ENCODE data around the gene NEU4.
"Not testable (repeated sequence)": the region's sequence is repeated elsewhere in the genome, so short reads cannot be mapped to it uniquely, and the experiment has no call there.

The NEU4 gene

DNA sequence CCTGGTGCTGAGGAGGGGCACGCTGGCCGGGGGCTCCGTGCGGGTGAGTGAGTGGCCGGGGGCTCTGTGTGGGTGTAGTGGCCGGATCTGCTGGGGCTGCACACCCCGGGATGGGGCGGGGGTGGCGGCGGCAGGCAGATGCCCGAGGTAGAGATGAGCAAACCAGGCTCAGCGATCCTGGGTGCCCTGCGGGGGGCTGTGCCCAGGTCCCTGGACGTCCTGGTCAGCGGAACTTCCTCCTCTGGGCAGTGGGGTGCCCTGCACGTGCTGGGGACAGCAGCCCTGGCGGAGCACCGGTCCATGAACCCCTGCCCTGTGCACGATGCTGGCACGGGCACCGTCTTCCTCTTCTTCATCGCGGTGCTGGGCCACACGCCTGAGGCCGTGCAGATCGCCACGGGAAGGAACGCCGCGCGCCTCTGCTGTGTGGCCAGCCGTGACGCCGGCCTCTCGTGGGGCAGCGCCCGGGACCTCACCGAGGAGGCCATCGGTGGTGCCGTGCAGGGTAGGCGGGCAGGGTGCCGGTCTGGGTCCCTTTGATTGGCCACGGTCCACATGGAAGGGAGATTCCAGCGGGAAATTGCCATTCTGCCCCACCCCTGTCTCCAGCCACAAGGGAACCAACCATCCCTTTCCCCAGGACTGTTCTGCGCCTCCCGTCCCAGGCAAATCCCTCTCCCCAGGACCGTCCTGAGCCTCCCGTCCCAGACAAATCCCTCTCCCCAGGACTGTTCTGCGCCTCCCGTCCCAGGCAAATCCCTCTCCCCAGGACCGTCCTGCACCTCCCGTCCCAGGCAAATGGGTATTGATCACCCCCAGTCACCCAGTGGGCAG is 5.9 kb downstream of the NEU4 start:
- DNase-seq: no peak

DNA sequence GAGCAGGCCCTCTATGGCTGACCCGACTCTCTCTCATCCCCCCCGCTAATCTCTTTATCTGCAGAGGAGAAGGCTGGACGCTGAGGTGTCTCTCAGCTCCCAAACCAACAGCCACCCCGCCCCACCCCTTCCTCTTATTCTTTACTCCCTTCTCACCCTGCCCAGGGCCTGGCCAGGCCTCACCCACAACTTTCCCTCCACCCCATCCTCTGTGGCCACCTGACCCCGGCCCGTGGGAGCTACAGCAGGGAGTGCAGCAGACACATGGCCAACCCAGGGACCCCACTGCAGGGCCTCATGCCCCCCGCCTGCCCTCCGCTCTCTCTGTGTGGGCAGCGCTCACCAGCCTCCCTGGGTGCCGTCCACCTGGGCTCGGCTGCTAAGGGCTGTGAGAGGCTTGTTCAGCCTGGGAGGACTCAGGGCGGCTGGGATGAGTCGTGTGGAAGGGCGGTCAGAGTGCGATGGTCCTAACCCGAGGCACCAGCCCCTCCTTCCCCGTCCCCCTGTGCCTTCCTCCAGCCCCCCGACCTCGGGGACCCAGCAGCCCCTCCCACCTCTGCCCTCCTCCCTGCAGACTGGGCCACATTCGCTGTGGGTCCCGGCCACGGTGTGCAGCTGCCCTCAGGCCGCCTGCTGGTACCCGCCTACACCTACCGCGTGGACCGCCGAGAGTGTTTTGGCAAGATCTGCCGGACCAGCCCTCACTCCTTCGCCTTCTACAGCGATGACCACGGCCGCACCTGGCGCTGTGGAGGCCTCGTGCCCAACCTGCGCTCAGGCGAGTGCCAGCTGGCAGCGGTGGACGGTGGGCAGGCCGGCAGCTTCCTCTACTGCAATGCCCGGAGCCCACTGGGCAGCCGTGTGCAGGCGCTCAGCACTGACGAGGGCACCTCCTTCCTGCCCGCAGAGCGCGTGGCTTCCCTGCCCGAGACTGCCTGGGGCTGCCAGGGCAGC is 6.8 kb downstream of the NEU4 start:
- DNase-seq: no peak

DNA sequence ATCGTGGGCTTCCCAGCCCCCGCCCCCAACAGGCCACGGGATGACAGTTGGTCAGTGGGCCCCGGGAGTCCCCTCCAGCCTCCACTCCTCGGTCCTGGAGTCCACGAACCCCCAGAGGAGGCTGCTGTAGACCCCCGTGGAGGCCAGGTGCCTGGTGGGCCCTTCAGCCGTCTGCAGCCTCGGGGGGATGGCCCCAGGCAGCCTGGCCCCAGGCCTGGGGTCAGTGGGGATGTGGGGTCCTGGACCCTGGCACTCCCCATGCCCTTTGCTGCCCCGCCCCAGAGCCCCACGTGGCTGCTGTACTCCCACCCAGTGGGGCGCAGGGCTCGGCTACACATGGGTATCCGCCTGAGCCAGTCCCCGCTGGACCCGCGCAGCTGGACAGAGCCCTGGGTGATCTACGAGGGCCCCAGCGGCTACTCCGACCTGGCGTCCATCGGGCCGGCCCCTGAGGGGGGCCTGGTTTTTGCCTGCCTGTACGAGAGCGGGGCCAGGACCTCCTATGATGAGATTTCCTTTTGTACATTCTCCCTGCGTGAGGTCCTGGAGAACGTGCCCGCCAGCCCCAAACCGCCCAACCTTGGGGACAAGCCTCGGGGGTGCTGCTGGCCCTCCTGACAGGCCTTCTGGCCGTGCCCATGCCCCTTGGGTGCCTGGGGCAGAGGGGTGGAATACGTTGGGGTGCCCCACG is 7.6 kb downstream of the NEU4 start:
- no peak for DNase-seq

DNA sequence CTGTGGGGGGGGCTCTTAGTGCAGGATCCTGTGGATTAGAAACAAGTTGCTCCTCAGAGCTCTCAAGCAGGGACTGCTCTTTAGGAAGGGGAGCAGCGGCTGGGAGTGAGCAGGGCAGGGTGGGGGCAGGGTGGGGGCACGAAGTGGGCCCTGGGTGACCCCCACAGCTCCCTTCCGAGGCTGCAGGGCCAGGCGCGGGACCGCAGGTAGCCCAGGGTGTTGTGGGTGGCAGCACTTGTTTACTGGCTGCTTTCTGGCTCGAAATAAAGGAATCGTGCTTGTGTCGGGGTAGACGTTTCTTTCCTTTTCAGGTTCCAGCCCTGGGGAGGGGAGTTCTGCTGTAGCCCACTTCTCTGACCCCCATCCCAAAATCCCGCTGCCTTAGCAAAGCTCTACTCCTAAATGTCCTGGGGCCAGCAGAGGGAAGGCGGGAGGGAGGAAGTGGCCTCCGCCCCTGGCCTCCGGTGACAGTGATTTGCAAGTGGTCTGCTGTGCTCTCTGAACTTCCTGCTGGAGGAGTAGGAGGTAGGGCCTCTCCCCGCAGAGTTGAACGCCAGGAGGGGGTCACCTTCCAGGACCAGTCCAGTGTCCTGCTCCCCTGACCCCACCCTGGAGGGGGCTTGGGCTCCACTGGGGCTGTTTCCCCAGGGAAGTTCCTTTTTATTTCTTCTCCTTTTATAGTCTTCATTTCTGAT is 8.3 kb downstream of the NEU4 start:
- DNase-seq: no peak

DNA sequence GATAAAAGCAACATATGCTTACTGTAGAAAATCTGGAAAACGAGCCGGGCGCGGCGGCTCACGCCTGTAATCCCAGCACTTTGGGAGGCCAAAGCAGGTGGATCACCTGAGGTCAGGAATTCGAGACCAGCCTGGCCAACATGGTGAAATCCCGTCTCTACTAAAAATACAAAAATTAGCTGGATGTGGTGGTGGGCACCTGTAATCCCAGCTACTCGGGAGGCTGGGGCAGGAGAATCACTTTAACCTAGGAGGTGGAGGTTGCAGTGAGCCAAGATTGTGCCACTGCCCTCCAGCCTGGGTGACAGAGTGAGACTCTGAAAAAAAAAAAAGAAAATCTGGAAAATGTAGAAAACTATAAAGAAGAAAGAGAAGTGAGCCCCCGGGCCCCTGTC is 8.8 kb downstream of the NEU4 start:
- DNase-seq: not testable (repeated sequence)

DNA sequence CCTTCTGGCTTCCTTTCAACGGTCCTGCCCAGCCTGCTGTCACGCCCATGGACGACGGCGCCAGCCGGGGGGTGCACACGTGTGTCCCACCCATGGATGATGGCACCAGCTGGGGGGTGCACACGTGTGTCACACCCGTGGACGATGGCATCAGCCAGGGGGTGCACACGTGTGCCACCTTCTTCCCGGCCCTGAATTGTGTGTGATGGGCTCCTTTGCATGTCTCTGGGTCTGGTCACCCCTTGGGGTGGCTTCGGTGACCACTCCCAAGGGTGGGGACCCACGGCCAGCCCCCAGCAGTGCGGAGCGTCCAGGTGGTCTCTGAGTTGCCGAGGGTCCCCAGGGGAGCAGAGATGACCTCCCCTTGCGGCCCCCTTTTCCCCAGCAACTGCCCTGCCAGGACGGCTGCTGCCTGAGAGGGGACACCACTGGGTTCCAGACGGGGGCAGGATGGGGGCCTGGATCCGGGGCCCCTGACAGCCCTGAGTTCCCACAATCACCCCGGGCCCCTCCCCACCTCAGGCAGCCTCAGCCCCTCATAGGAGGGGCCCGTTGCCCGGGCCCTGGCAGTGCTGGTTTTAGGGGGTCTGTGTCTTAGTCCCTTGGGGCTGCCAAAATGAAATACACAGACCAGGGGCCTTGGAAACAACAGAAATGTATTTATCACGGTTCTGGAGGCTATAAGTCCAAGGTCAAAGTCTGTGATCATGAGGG is 9.4 kb downstream of the NEU4 start:
- DNase-seq: no peak

DNA sequence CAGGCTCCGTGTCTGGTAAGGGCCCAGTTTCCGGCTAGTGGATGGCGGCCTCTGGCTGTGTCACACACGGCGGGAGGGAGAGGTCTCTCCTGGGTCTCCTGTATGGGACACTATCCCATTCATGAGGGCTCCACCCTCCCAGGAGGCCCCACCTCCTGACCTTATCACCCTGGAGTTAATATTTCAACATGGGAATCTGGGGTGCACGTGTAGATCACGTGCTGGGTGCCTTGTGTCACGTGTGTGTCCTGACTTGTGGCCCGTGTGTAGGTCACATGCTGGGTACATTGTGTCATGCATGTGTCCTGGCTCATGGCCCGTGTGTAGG is 9.9 kb downstream of the NEU4 start:
- DNase-seq: no peak

DNA sequence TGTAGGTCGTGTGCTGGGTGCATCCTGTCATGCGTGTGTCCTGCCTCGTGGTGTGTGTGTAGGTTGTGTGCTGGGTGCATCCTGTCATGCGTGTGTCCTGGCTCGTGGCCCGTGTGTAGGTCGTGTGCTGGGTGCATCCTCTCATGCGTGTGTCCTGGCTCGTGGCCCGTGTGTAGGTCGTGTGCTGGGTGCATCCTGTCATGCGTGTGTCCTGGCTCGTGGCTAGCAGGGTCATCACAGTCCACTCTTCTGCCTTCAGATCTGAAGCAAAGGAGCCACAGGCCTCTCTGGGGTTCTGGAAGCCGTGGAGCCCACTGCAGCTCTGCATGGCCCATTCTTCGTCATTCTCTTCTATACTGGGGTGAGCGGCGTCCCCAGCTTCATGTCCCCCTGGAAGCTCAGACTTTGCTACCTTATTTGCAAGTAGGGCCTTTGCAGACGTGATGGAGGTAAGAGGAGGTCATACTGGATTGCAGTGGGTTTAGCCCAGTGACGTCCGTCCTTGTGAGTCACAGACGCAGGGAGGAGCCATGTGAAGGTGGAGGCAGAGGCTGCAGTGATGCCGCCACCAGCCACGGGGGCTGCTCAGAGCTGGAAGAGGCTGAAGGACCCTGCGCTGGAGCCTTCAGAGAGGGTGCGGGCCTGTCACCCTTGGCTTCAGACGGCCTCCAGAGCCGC is 11.1 kb downstream of the NEU4 start:
- DNase-seq: not testable (repeated sequence)

DNA sequence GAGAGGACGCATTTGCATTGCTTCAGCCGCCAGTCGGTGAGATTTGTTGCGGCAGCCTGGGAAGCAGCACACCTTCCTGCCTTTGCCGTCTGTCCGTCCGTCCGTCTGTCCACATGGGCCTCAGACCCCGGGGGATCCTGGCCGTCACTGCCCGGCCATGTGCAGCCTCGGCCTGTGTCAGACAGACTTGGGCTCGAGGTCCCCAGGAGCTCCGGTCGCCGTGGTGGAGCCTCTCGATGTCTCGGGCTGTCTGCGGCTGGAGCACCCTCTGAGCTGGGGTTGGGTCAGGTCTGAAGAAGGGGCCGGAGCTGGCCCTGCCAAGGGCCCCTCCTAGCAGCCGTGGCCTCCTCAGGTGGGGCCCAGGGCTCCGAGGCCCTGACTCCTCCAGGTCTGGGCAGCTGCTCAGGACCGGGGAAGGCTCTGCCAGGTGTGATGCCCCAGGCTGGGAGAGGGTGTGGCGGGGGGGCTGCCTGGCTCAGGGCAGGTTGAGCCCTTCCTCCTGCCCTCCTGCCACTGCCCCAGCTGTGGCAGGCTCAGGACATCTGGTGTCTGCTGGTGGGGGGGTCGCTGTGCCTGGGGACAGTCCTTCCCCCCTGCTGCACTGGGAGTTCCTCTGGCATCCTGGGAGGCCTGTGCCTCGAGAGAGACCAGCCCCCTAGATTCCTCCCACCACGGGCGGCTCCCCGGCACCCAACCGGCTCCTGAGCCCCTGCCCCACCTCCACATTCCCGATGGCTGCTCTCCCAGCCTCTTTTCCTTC is 11.8 kb downstream of the NEU4 start:
- DNase-seq: no peak

DNA sequence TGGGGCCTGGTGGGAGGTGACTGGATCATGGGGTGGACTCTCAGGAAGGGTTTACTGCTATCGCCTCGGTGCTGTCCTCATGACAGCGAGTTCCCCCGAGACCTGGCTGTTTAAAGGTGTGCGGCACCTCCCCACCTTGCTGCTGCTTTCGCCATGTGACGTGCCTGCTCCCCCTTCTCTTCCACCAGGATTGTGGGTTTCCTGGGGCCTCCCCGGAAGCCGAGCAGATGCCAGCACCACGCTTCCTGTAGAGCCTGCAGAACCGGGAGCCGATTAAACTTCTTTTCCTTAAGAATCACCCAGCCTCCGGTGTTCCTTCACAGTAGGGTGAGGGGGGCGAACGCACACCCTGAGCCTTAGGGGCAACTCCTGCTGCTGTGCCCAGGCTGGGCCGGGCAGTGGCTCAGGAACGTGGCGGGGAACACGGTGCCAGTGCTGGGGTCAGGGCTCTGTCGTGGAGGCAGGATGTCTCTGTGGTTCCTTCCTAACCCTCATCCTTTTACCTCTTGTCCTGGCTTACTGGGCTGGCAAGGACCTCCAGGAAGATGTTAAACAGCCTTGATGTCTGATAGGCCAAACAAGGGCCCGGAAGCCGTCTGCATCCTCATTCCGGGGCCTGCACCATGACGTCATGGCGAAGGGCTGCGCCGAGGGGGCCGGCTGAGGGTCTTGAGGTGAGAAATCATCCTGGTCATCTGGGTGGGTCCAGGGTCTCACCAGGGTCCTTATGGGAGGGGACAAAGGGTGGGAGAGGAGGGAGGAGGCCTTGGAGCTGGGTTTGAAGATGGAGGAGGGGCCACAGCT is 12.7 kb downstream of the NEU4 start:
- DNase-seq: no peak

DNA sequence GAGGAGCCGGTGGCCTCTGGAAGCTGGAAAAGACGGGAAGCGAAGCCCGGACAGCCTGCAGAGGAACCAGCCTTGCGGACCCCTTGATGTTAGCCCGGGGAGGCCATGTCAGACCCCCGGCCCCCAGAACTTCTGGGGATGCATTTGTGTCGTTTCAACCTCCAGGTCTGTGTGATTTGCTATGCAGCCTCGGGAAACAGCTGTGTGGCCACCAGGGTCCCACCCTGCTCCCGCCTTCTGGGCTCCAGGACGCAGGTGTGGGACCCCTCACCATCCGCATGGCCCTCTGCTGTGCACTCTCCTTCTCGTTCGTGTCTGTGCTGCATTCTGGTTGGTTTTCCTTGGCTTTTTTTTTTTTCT is 13.3 kb downstream of the NEU4 start:
- DNase-seq: no peak

DNA sequence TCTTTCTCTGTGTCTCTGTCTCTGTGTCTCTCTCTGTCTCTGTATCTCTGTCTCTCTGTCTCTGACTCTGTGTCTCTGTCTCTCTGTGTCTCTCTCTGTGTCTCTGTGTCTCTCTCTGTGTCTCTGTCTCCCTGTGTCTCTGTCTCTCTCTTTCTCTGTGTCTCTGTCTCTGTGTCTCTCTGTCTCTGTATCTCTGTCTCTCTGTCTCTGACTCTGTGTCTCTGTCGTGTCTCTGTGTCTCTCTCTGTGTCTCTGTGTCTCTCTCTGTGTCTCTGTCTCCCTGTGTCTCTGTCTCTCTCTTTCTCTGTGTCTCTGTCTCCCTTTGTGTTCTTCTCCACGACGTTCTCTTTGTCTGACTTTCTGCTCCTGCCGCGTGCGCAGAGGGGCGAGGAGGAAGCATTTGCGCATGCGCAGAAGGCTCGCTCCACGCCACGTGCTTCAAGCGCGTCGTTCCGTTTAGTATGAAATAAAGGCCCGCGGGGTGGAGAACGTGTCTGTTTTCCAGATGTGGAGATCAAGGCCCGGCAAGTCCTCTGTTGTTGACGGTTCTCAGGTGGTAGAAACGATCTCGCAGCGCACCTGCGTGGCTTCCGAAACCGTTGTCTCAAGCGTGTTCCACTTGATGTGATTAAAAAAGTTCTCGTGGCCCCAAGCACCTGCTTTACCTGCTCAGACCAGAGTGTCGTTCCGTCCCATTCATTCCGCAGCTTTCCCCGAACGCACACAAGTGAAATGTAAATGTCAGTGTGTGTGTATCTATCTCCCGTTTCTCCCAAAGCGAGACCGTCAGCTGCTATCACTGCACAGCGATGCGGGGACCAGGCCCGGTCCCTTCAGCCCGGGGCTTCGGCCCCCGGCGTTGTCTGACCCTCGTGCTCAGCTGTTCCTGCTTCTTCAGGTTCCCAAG is 14.8 kb downstream of the NEU4 start:
- not testable (repeated sequence) for DNase-seq

DNA sequence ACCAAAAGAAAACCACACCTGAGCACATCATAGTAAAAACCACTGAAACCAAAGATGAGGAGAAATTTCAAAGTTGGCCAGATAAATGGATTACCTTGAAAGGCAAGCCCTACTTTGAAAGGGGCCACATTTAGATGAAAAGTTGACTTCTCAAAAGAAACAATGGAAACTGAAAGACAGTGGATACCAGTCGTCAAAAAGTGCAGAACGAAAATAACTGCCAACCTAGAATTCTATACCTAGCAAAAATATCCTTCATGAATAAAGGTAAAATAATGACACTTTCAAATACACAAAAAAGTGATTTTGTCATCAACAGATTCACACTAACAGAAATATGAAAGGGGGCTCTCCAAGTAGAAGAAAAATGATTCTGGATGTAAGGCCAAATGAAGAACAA is 18.4 kb downstream of the NEU4 start:
- DNase-seq: no peak

DNA sequence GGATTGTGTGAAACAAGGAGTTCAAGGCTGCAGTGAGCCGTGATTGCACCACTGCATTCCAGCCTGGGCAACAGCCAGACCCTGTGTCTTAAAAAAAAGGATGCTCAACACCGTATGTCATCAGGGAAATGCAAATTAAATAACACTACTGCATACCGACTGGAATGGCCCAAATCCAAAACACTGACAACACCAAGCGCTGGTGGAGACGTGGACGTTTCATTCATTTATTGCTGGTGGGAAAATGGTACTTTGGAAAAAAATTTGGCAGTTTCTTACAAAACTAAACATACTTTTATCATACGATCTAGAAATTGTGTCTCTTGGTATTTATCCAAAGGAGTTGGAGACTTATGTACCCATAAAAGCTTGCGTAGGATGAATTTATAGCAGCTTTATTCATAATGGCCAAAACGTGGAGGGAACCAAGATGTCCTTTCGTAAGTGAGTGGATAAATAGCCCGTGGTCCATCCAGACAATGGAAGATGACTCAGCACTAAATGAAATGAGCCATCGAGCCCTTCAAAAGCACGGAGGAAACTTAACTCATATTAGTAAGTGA is 24.2 kb downstream of the NEU4 start:
- DNase-seq: no peak

DNA sequence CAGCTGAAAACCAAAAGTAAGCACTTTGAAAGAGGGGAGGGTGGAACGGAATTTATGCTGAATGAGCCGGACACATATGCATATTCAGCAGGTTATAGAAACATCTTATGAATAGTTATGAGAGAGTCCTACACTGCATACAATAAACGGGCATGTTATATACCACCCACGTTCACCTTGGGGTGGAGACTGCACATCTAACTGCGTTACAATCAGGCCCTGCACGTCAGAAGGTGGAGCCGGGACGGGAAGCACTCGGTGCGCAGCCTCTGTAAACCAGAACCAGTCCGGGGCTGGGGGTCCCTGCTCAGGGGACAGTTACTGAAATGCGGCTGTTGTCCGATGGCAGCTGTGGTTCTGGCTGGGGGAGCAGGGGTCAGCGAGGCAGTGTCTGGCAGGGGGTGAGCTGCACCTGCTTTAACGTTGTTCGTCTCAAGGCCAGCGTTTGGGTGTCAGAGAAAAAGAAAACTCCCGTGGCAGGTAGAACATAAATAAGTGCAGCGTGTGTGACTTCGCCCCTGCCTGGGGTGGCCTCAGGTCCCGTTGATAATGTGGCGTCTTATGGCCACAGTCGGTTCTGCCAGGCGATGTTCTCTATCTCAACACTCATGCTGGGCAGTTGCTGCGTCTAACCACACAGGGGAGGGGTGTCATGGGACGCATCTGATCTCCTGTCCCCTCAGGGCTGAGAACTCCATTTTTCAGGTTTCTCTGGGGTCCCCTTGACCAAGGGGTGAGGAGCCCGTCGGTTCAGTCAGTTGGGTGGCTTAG is 24.9 kb downstream of the NEU4 start:
- not testable (repeated sequence) for DNase-seq

DNA sequence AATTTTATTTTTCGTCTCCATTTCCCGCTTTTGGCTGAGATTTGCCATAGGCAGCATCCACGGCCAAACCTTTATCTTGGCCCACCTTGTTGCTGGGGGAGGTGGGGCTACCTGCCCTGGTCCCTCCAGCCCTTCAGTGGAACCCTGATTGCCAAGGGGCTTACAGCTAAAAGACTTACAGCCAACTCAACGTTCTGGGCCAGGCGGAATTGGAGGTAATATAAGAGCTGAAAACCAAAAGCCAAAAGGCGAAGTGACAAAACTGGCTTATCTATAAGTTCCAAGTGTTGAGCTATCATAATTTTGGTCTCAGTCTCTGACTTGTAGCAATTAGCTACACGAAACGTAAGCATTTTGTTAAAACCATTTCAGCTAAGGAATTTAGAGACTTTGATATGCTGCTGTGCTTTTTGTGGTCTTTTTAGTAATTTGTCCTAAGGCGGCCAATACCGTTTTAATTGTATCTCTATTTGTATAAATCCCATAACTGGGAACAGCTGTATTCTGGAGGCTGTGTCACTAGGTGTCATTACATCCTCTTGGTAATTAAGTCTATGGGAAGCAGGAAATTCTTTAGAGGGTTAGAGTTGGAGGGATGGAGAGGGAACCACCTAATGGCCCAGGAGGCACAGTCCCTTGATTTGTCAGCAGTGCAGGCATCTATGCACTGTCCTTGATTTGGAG is 25.7 kb downstream of the NEU4 start:
- no peak for DNase-seq

DNA sequence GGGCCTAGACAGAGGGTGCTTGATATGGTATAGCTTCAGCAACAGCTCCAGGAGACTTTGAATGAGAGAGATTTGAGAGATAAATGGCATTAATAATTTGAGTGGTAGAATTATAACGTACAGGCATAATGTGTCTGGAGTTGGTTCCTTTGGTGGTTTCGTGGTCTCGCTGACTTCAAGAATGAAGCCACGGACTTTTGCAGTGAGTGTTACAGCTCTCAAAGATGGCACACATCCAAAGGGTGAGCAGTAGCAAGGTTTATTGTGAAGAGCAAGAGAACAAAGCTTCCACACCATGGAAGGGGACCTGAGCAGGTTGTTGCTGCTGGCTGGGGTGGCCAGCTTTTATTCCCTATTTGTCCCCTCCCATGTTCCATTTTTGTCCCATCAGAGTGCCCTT is 26.6 kb downstream of the NEU4 start:
- DNase-seq: no peak
